Liver (tissue), 9 donors: Measurements from ENCODE around the gene VIPR2. TPM values are rescaled to one million over a fixed set of nuclear protein-coding genes. Genes with fewer than 3 reads are reported as not detected.

ENCODE experiments used
- DNase-seq: peaks from one replicate; pipeline ENCODE4 v3.0.0-alpha.2; 2017; ENCODE audit warnings: low spot score
- H3K27ac ChIP-seq, 2 donors: one replicate each; pipeline ENCODE4 v1.7.0; 2013; ENCODE audit warnings: inconsistent platforms in 2 of 2, low read length in 2 of 2, control low read depth in 1 of 2, low read depth in 1 of 2, mild to moderate bottlenecking in 1 of 2
- H3K27me3 ChIP-seq, 4 donors: one replicate each; pipeline versions ENCODE4 v1.6.1 to v1.7.0; 2013; ENCODE audit warnings: low read length in 3 of 4, inconsistent platforms in 1 of 4, mild to moderate bottlenecking in 1 of 4, moderate library complexity in 1 of 4; ENCODE audit not compliant: control insufficient read depth in 4 of 4, insufficient read depth in 4 of 4
- H3K36me3 ChIP-seq, 4 donors: one replicate each; pipeline versions ENCODE4 v1.6.1 to v1.7.0; 2013; ENCODE audit warnings: low read length in 3 of 4, mild to moderate bottlenecking in 3 of 4, low read depth in 1 of 4, moderate library complexity in 1 of 4; ENCODE audit not compliant: control insufficient read depth in 4 of 4, insufficient read depth in 3 of 4
- H3K4me1 ChIP-seq, 4 donors: one replicate each; pipeline versions ENCODE4 v1.6.1 to v1.7.0; 2013; ENCODE audit warnings: low read length in 3 of 4, mild to moderate bottlenecking in 3 of 4, moderate library complexity in 1 of 4; ENCODE audit not compliant: control insufficient read depth in 4 of 4, insufficient read depth in 4 of 4
- H3K4me3 ChIP-seq, 3 donors: one replicate each; pipeline versions ENCODE4 v1.6.1 to v1.7.0; 2013; ENCODE audit warnings: low read length in 3 of 3, control low read depth in 1 of 3, low read depth in 1 of 3, mild to moderate bottlenecking in 1 of 3
- H3K9ac ChIP-seq, 2 donors: one replicate each; pipeline ENCODE4 v1.7.0; 2013; ENCODE audit warnings: low read length in 2 of 2, mild to moderate bottlenecking in 2 of 2, moderate library complexity in 2 of 2, control low read depth in 1 of 2, low read depth in 1 of 2
- H3K9me3 ChIP-seq, 4 donors: one replicate each; pipeline versions ENCODE4 v1.6.1 to v1.7.0; 2013; ENCODE audit warnings: low read length in 3 of 4; ENCODE audit not compliant: control insufficient read depth in 4 of 4
- ATF3 ChIP-seq: IDR thresholded peaks from 2 replicates; pipeline ENCODE4 v1.6.1; 2016; ENCODE audit warnings: antibody characterized with exemption
- EGR1 ChIP-seq, 2 donors: IDR thresholded peaks; 2 replicates each; pipeline ENCODE4 v1.6.1; 2016 to 2018; ENCODE audit warnings: antibody characterized with exemption in 2 of 2, low read depth in 2 of 2
- FOXA1 ChIP-seq: IDR thresholded peaks from 2 replicates; pipeline ENCODE4 v1.6.1; 2016; ENCODE audit warnings: antibody characterized with exemption
- FOXA2 ChIP-seq: IDR thresholded peaks from 2 replicates; pipeline ENCODE4 v1.6.1; 2016; ENCODE audit warnings: antibody characterized with exemption
- HNF4A ChIP-seq, 2 donors: conservative IDR thresholded peaks; 2 replicates each; pipeline ENCODE4 v1.6.1; 2016; ENCODE audit warnings: antibody characterized with exemption in 2 of 2, mild to moderate bottlenecking in 2 of 2
- HNF4G ChIP-seq: IDR thresholded peaks from 2 replicates; pipeline ENCODE4 v1.6.1; 2016; ENCODE audit warnings: antibody characterized with exemption
- JUND ChIP-seq, 2 donors: IDR thresholded peaks; 2 replicates each; pipeline ENCODE4 v1.6.1; 2016; ENCODE audit warnings: antibody characterized with exemption in 2 of 2
- RAD21 ChIP-seq, 2 donors: IDR thresholded peaks; 2 replicates each; pipeline ENCODE4 v1.6.1; 2016; ENCODE audit warnings: antibody characterized with exemption in 2 of 2, mild to moderate bottlenecking in 2 of 2
- RXRA ChIP-seq, 2 donors: IDR thresholded peaks; 2 replicates each; pipeline ENCODE4 v1.6.1; 2017 to 2018; ENCODE audit warnings: antibody characterized with exemption in 2 of 2, mild to moderate bottlenecking in 1 of 2
- SP1 ChIP-seq: IDR thresholded peaks from 2 replicates; pipeline ENCODE4 v1.6.1; 2018; ENCODE audit warnings: antibody characterized with exemption, mild to moderate bottlenecking
- TAF1 ChIP-seq: conservative IDR thresholded peaks from 2 replicates; pipeline ENCODE4 v1.6.1; 2016; ENCODE audit warnings: antibody characterized with exemption, mild to moderate bottlenecking
- WGBS: extraction: QIAGEN DNeasy Blood & Tissue Kit; methylation state at CpG from one replicate; pipeline ENCODE4 v1.1.7; 2013; 5-methylcytosine and 5-hydroxymethylcytosine counted together
- polyA plus RNA-seq, 2 donors: library from polyadenylated mRNA; stranded (reverse) in 1 of 2; unstranded in 1 of 2; fragments of 200-250 nt in 1 of 2; fragments of >200 nt in 1 of 2; fragmentation: Nextera tagmentation in 1 of 2; extraction: Ambion mirVana in 1 of 2; gene quantifications; one replicate each; pipeline versions ENCODE4 v1.2.1 to v1.2.3, GENCODE V29; 2013 to 2015
- total RNA-seq, 2 donors: library from RNA; depleted of rRNA; stranded (reverse); fragments of >200 nt; gene quantifications; one replicate each; pipeline ENCODE4 v1.2.3, GENCODE V29; 2014
- TF ChIP-seq, protein P1 (sequence below): fragments of 150-350 bp; IDR thresholded peaks from 2 replicates; pipeline ENCODE4 v1.5.1; 2017; ENCODE audit warnings: improper control_type of control experiment, low read depth, low read length; ENCODE audit not compliant: missing input control
- TF ChIP-seq, protein P2 (sequence below): IDR thresholded peaks from 2 replicates; pipeline ENCODE4 v1.6.1; 2016; ENCODE audit warnings: antibody characterized with exemption
- donor health status: healthy.
- donor health status: healthy.
- donor health status: healthy.
- donor health status: healthy.
- donor health status: healthy.

The VIPR2 gene
- total and polyA plus RNA-seq, 4 donors: 0.05 to 0.17 (median 0.10) TPM; not detected in 1

DNA sequence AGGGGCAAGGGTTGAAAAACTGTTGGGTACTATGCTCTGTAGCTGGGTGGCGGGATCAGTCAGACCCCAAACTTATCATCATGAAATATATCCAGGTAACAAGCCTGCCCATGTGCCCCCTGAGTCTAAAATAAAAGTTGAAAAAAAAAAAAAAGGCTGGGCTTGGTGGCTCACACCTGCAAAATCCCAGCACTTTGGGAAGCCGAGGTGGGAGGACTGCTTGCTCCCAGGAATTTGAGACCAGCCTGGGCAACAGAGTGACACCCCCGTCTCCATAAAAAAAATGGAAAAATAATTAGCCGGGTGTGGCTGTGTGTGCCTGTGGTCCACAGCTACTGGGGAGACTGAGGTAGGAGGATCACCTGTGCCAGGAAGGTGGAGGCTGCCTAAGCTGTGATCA, 83.5 kb downstream of the VIPR2 start (continued):
- TF ChIP-seq JUND (IDR thresholded peaks at IDR 0.05): no peak
- TF ChIP-seq SP1: no peak
- no peak for TF ChIP-seq EGR1 (IDR thresholded peaks at IDR 0.05; ENCODE audit: low read depth in 2 of 2)
- TF ChIP-seq, protein P1, sequence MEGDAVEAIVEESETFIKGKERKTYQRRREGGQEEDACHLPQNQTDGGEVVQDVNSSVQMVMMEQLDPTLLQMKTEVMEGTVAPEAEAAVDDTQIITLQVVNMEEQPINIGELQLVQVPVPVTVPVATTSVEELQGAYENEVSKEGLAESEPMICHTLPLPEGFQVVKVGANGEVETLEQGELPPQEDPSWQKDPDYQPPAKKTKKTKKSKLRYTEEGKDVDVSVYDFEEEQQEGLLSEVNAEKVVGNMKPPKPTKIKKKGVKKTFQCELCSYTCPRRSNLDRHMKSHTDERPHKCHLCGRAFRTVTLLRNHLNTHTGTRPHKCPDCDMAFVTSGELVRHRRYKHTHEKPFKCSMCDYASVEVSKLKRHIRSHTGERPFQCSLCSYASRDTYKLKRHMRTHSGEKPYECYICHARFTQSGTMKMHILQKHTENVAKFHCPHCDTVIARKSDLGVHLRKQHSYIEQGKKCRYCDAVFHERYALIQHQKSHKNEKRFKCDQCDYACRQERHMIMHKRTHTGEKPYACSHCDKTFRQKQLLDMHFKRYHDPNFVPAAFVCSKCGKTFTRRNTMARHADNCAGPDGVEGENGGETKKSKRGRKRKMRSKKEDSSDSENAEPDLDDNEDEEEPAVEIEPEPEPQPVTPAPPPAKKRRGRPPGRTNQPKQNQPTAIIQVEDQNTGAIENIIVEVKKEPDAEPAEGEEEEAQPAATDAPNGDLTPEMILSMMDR: no peak
- TF ChIP-seq FOXA2: no peak
- no peak for TF ChIP-seq HNF4G
- no peak for TF ChIP-seq RXRA (IDR thresholded peaks at IDR 0.05)
- no peak for TF ChIP-seq HNF4A (conservative IDR thresholded peaks at IDR 0.05)

DNA sequence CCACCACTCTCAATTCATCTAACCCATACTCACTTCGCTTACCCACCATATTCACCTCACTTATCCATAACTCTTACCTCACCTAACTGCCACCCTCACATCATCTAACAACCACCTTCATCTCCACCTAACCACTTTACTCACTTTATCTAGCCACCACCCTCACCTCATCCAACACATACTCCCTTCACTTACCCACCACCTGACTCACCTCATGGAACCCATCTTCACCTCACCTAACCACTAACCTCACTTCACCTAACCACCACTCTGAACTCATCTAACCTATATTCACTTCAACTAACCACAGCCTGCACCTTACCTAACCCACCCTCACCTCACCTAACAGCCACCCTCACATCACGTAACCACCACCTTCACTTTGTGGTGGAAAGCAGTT, 84.2 kb downstream of the VIPR2 start:
- H3K4me3 ChIP-seq: no peak overlapping the region
- no peak overlapping the region for H3K27ac ChIP-seq
- TF ChIP-seq HNF4A (conservative IDR thresholded peaks at IDR 0.05) (no peak), ATF3 (no peak), RAD21 (IDR thresholded peaks at IDR 0.05) (no peak), FOXA1 (no peak), HNF4G (no peak), RXRA (IDR thresholded peaks at IDR 0.05) (no peak), FOXA2 (no peak)
- TF ChIP-seq, protein P1: no peak
- TF ChIP-seq, protein P2, sequence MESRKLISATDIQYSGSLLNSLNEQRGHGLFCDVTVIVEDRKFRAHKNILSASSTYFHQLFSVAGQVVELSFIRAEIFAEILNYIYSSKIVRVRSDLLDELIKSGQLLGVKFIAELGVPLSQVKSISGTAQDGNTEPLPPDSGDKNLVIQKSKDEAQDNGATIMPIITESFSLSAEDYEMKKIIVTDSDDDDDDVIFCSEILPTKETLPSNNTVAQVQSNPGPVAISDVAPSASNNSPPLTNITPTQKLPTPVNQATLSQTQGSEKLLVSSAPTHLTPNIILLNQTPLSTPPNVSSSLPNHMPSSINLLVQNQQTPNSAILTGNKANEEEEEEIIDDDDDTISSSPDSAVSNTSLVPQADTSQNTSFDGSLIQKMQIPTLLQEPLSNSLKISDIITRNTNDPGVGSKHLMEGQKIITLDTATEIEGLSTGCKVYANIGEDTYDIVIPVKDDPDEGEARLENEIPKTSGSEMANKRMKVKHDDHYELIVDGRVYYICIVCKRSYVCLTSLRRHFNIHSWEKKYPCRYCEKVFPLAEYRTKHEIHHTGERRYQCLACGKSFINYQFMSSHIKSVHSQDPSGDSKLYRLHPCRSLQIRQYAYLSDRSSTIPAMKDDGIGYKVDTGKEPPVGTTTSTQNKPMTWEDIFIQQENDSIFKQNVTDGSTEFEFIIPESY: no peak
- peaks cover 0 to 2% (median 0%) of the 10 kb centered on the region in 4 donors for H3K27me3 ChIP-seq
- H3K9ac ChIP-seq: no peak overlapping the region
- H3K9me3 ChIP-seq: no peaks in the 10 kb centered on the region
- no peaks in the 10 kb centered on the region for H3K4me1 ChIP-seq
- DNase-seq: no peak
- 95% methylated on average over 2 of the region's 2 CpGs for WGBS
- H3K36me3 ChIP-seq: no peaks in the 10 kb centered on the region

- Histone ChIP-seq H3K36me3 (no peaks in the 10 kb centered on the region), H3K9me3 (no peaks in the 10 kb centered on the region), H3K4me1 (no peaks in the 10 kb centered on the region), H3K27me3 (peaks cover 0 to 2% (median 0%) of the 10 kb centered on the region in 4 donors), H3K27ac (no peak overlapping the region), H3K4me3 (no peak overlapping the region), H3K9ac (no peak overlapping the region)
- peak; percentile 2 for DNase-seq
- TF ChIP-seq EGR1 (IDR thresholded peaks at IDR 0.05; ENCODE audit: low read depth in 2 of 2) (no peak), HNF4G (no peak), TAF1 (no peak), FOXA2 (no peak)
- WGBS: 92% methylated on average over 3 of the region's 3 CpGs
Observed at GRCh38 chr7:159059629-159060028, 85.0 kb downstream of the VIPR2 start.
